IMR-90 (cell line): ENCODE data around the gene KCNN4. TPM values are rescaled to one million over a fixed set of nuclear protein-coding genes. Genes with fewer than 3 reads are reported as not detected.

Experiments used
- ATAC-seq: fragments of 200-7000 bp; cut with Tn5 transposase; 2 replicates; pipeline ENCODE4 v1.9.1; 2020; ENCODE audit warnings: low read depth, mild to moderate bottlenecking, moderate library complexity
- BruUV-seq: library from RNA; stranded (reverse); fragments of 400-500 nt; replicated peaks from 2 replicates; lab custom pipeline; 2021; lab: Mats Ljungman, UMichigan
- CTCF ChIA-PET: fragments of 300-600 bp; formaldehyde crosslinking; extraction: SDS; loops from one replicate; lab custom pipeline; 2021; ENCODE audit warnings: antibody characterized with exemption; lab: Yijun Ruan, JAX
- POLR2A ChIA-PET: fragments of 300-600 bp; sonication (Branson Sonifier 250); formaldehyde crosslinking; loops from one replicate; lab custom pipeline; 2022; ENCODE audit warnings: antibody characterized with exemption; ENCODE audit not compliant: unreplicated experiment; lab: Charles Lee
- DNase-seq: peaks from one replicate; pipeline ENCODE4 v3.0.0; 2013
- H2AFZ ChIP-seq: replicated peaks from 2 replicates; pipeline ENCODE3; 2013; ENCODE audit warnings: low read length, mild to moderate bottlenecking; ENCODE audit not compliant: poor library complexity
- H2AK5ac ChIP-seq: 2 replicates; pipeline ENCODE4 v1.6.1; 2013; ENCODE audit warnings: low read depth, low read length, inconsistent platforms
- H2AK9ac ChIP-seq: replicated peaks from 2 replicates; pipeline ENCODE3; 2013; ENCODE audit warnings: mild to moderate bottlenecking, low read depth, low read length, moderate library complexity; ENCODE audit not compliant: poor library complexity
- H2BK120ac ChIP-seq: 2 replicates; pipeline ENCODE4 v1.6.1; 2013; ENCODE audit warnings: low read depth, low read length, inconsistent platforms
- H2BK15ac ChIP-seq: 3 replicates; pipeline ENCODE4 v1.6.1; 2013; ENCODE audit warnings: low read depth, low read length, inconsistent platforms
- H2BK20ac ChIP-seq: 2 replicates; pipeline ENCODE4 v1.6.1; 2013; ENCODE audit warnings: low read depth, mild to moderate bottlenecking, inconsistent platforms, low read length, moderate library complexity
- H2BK5ac ChIP-seq: 2 replicates; pipeline ENCODE4 v1.6.1; 2013; ENCODE audit warnings: mild to moderate bottlenecking, low read depth, low read length, inconsistent platforms; ENCODE audit not compliant: poor library complexity, severe bottlenecking
- H3K14ac ChIP-seq: replicated peaks from 2 replicates; pipeline ENCODE4 v1.6.1; 2013; ENCODE audit warnings: low read depth, low read length, inconsistent platforms
- H3K18ac ChIP-seq: 2 replicates; pipeline ENCODE4 v1.6.1; 2013; ENCODE audit warnings: low read depth, low read length, control low read depth
- H3K23ac ChIP-seq: 2 replicates; pipeline ENCODE4 v1.6.1; 2013; ENCODE audit warnings: low read depth, low read length, inconsistent platforms
- H3K27ac ChIP-seq: 2 replicates; pipeline ENCODE4 v1.5.1; 2013; ENCODE audit warnings: mild to moderate bottlenecking, control low read depth, low read length; ENCODE audit not compliant: insufficient read depth
- H3K27me3 ChIP-seq: 2 replicates; pipeline ENCODE4 v1.6.1; 2013; ENCODE audit warnings: low read length; ENCODE audit not compliant: control insufficient read depth, insufficient read depth
- H3K36me3 ChIP-seq: 2 replicates; pipeline ENCODE4 v1.6.1; 2013; ENCODE audit warnings: low read length, mixed read lengths; ENCODE audit not compliant: control insufficient read depth, insufficient read depth
- H3K4ac ChIP-seq: 2 replicates; pipeline ENCODE4 v1.6.1; 2013; ENCODE audit warnings: low read depth, low read length, inconsistent platforms
- H3K4me1 ChIP-seq: 2 replicates; pipeline ENCODE4 v1.6.1; 2013; ENCODE audit warnings: low read length, mixed read lengths; ENCODE audit not compliant: control insufficient read depth, insufficient read depth
- H3K4me2 ChIP-seq: 2 replicates; pipeline ENCODE4 v1.6.1; 2013; ENCODE audit warnings: low read depth, mild to moderate bottlenecking, control low read depth, low read length, moderate library complexity
- H3K4me3 ChIP-seq: 2 replicates; pipeline ENCODE4 v1.5.1; 2013; ENCODE audit warnings: low read depth, mild to moderate bottlenecking, control low read depth, low read length, moderate library complexity; ENCODE audit not compliant: insufficient read depth
- H3K56ac ChIP-seq: 2 replicates; pipeline ENCODE4 v1.6.1; 2013; ENCODE audit warnings: low read length, inconsistent platforms; ENCODE audit not compliant: insufficient read depth; ENCODE audit errors: extremely low read depth
- H3K79me1 ChIP-seq, 2 experiments: 2 replicates each; pipeline ENCODE4 v1.6.1; 2013; ENCODE audit warnings: low read length in 2 of 2, inconsistent platforms in 1 of 2, low read depth in 1 of 2
- H3K9ac ChIP-seq: 2 replicates; pipeline ENCODE4 v1.6.1; 2013; ENCODE audit warnings: low read depth, low read length, control low read depth
- H3K9me1 ChIP-seq: 2 replicates; pipeline ENCODE4 v1.6.1; 2013; ENCODE audit warnings: low read length, inconsistent platforms; ENCODE audit not compliant: insufficient read depth
- H3K9me3 ChIP-seq: 2 replicates; pipeline ENCODE4 v1.6.1; 2013; ENCODE audit warnings: low read length; ENCODE audit not compliant: control insufficient read depth, insufficient read depth
- H4K20me1 ChIP-seq: 2 replicates; pipeline ENCODE4 v1.6.1; 2013; ENCODE audit warnings: low read length, inconsistent platforms; ENCODE audit not compliant: insufficient read depth
- H4K5ac ChIP-seq: 2 replicates; pipeline ENCODE4 v1.6.1; 2013; ENCODE audit warnings: mild to moderate bottlenecking, low read depth, low read length, control low read depth
- H4K8ac ChIP-seq, 2 experiments: 2 replicates each; pipeline ENCODE4 v1.6.1; 2013; ENCODE audit warnings: low read depth in 2 of 2, low read length in 2 of 2, control low read depth in 1 of 2, inconsistent platforms in 1 of 2
- H4K91ac ChIP-seq: 2 replicates; pipeline ENCODE4 v1.6.1; 2013; ENCODE audit warnings: low read depth, low read length, inconsistent platforms; ENCODE audit not compliant: insufficient read depth
- CEBPB ChIP-seq: IDR thresholded peaks from 2 replicates; pipeline ENCODE4 v1.6.1; 2012; ENCODE audit warnings: low read depth, low read length, improper control_type of control experiment
- CHD1 ChIP-seq: IDR thresholded peaks from 2 replicates; pipeline ENCODE4 v1.6.1; 2012; ENCODE audit warnings: low read depth, low read length, improper control_type of control experiment
- CTCF ChIP-seq: conservative IDR thresholded peaks from 2 replicates; pipeline ENCODE4 v1.5.1; 2012; ENCODE audit warnings: mild to moderate bottlenecking, low read depth, low read length, improper control_type of control experiment
- ELK1 ChIP-seq: fragments of 150-350 bp; IDR thresholded peaks from 2 replicates; pipeline ENCODE4 v1.6.1; 2016; ENCODE audit warnings: low read depth, mild to moderate bottlenecking, low read length, moderate library complexity, borderline replicate concordance
- MAFK ChIP-seq: IDR thresholded peaks from 2 replicates; pipeline ENCODE4 v1.6.1; 2012; ENCODE audit warnings: low read depth, low read length, improper control_type of control experiment
- MXI1 ChIP-seq: IDR thresholded peaks from 2 replicates; pipeline ENCODE4 v1.6.1; 2012; ENCODE audit warnings: low read depth, mild to moderate bottlenecking, low read length, moderate library complexity, borderline replicate concordance
- NFE2L2 ChIP-seq: fragments of 150-350 bp; IDR thresholded peaks from 2 replicates; pipeline ENCODE4 v1.6.1; 2016; ENCODE audit warnings: low read depth, mild to moderate bottlenecking, low read length
- RAD21 ChIP-seq: IDR thresholded peaks from 2 replicates; pipeline ENCODE4 v1.6.1; 2012; ENCODE audit warnings: low read length, improper control_type of control experiment
- RCOR1 ChIP-seq: IDR thresholded peaks from 2 replicates; pipeline ENCODE4 v1.6.1; 2012; ENCODE audit warnings: mild to moderate bottlenecking, low read length, improper control_type of control experiment; ENCODE audit not compliant: insufficient replicate concordance
- RFX5 ChIP-seq: IDR thresholded peaks from 2 replicates; pipeline ENCODE4 v1.8.0; 2012; ENCODE audit warnings: low read depth, mild to moderate bottlenecking, low read length, moderate library complexity
- SMC3 ChIP-seq: fragments of 150-350 bp; IDR thresholded peaks from 2 replicates; pipeline ENCODE4 v1.6.1; 2016; ENCODE audit warnings: low read depth, mild to moderate bottlenecking, antibody characterized with exemption, low read length, moderate library complexity
- dilution Hi-C: fragments of 300-500 bp; cut with HindIII; formaldehyde crosslinking; loops from one replicate; pipeline ENCODE4 v1.14.3; 2018; ENCODE audit warnings: low sequenced_read_pairs; ENCODE audit not compliant: unreplicated experiment
- in situ Hi-C: fragments of 300-500 bp; cut with MboI; formaldehyde crosslinking; loops from 3 replicates; pipeline ENCODE4 v1.14.3; 2019; ENCODE audit warnings: low sequenced_read_pairs, inconsistent platforms, mixed read lengths
- intact Hi-C: fragments of 100-400 bp; cut with micrococcal nuclease; formaldehyde crosslinking; loops from 2 replicates; pipeline ENCODE4 v1.10.0; 2022
- polyA plus RNA-seq, 3 experiments: library from polyadenylated mRNA; depleted of rRNA; stranded (reverse); fragments of >200 nt; gene quantifications; 2 replicates each; pipeline ENCODE4 v1.2.3, GENCODE V29; 2012; ENCODE audit warnings: low replicate concordance in 1 of 3
- total RNA-seq: library from RNA; depleted of rRNA; stranded (reverse); fragments of >200 nt; gene quantifications from 2 replicates; pipeline ENCODE4 v1.2.3, GENCODE V29; 2012

KCNN4 gene
- total and polyA plus RNA-seq, 2 of the 4 experiments (the other 2 are of a cell fraction) = 0.54 to 0.99 TPM

GRCh38 chr19:43807651-43808050 lies 26.9 kb upstream of the KCNN4 start:
- no peak overlapping the region for H3K4ac ChIP-seq
- DNase-seq = no peak
- H3K4me1 ChIP-seq = no peaks in the 10 kb centered on the region
- no peaks in the 10 kb centered on the region for H3K36me3 ChIP-seq
- H3K9me1 ChIP-seq = no peaks in the 10 kb centered on the region
- H4K5ac ChIP-seq = no peak overlapping the region
- no peak overlapping the region for H2BK20ac ChIP-seq
- no peak overlapping the region for H2AFZ ChIP-seq
- H4K8ac ChIP-seq = no peak overlapping the region
- no peak overlapping the region for H2BK120ac ChIP-seq
- no peak for ATAC-seq
- BruUV-seq = no TSS peak
- H3K9me3 ChIP-seq = no peaks in the 10 kb centered on the region
- no peak overlapping the region for H3K23ac ChIP-seq
- ChIA-PET CTCF (no interaction called here), POLR2A (no interaction called here)
- no peak overlapping the region for H3K27ac ChIP-seq
- H3K56ac ChIP-seq = no peak overlapping the region
- TF ChIP-seq SMC3 = no peak
- TF ChIP-seq ELK1 = no peak
- TF ChIP-seq NFE2L2 = no peak
- TF ChIP-seq CHD1 = no peak
- no peak for TF ChIP-seq RFX5
- TF ChIP-seq RCOR1 = no peak
- no peak for TF ChIP-seq CTCF
- TF ChIP-seq MAFK = no peak
- no peak for TF ChIP-seq MXI1
- no peak for TF ChIP-seq RAD21
- TF ChIP-seq CEBPB = no peak
- intact Hi-C loops = loop anchor here (5.0 to 10.0 kb wide), 2 partner anchors 270 to 363 kb away; no protein-coding TSS in a partner anchor
- H3K4me3 ChIP-seq = no peak overlapping the region
- H4K20me1 ChIP-seq = no peaks in the 10 kb centered on the region
- in situ Hi-C loops = no loop called here
- peaks cover 11% of the 10 kb centered on the region for H3K27me3 ChIP-seq
- no peak overlapping the region for H2BK5ac ChIP-seq
- H3K4me2 ChIP-seq = no peak overlapping the region
- H3K14ac ChIP-seq = no peak overlapping the region
- H3K9ac ChIP-seq = no peak overlapping the region
- H3K18ac ChIP-seq = no peak overlapping the region
- H4K91ac ChIP-seq = no peak overlapping the region
- no peak overlapping the region for H2BK15ac ChIP-seq
- H3K79me1 ChIP-seq = no peaks in the 10 kb centered on the region
- H2AK9ac ChIP-seq = no peak overlapping the region
- dilution Hi-C loops = no loop called here
- no peak overlapping the region for H2AK5ac ChIP-seq
